Urothelium cell line (cell line): ENCODE measurements around the gene ISL2.

Experiments used
- DNase-seq: peaks from one replicate; pipeline ENCODE4 v3.0.0; 2011; ENCODE audit warnings: low spot score, mixed read lengths
- FAIRE-seq: peaks from 2 replicates; lab custom pipeline; 2011; peaks lifted over from hg19 to GRCh38; lab: Jason Lieb, UNC

Gene ISL2

GRCh38 chr15:76341366-76342057 is 4.9 kb downstream of the ISL2 start:
- no peak for DNase-seq
- no peak for FAIRE-seq

DNA sequence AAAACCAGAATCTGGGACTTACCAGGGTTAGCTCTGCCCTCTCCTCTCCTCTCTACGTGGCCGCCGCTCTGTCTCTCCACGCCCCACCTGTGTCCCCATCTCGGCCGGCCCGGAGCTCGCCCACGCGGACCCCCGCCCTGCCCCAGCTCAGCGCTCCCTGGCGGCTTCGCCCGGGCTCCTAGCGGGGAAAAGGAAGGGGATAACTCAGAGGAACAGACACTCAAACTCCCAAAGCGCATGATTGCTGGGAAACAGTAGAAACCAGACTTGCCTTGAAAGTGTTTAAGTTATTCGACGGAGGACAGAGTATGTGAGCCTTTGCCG is 5.4 kb downstream of the ISL2 start:
- no peak for FAIRE-seq

GRCh38 chr15:76342382-76343201 is 6.0 kb downstream of the ISL2 start:
- no peak for DNase-seq
- no peak for FAIRE-seq

More for the DNA sequence above, 5.4 kb downstream of the ISL2 start:
- DNase-seq: no peak

DNA sequence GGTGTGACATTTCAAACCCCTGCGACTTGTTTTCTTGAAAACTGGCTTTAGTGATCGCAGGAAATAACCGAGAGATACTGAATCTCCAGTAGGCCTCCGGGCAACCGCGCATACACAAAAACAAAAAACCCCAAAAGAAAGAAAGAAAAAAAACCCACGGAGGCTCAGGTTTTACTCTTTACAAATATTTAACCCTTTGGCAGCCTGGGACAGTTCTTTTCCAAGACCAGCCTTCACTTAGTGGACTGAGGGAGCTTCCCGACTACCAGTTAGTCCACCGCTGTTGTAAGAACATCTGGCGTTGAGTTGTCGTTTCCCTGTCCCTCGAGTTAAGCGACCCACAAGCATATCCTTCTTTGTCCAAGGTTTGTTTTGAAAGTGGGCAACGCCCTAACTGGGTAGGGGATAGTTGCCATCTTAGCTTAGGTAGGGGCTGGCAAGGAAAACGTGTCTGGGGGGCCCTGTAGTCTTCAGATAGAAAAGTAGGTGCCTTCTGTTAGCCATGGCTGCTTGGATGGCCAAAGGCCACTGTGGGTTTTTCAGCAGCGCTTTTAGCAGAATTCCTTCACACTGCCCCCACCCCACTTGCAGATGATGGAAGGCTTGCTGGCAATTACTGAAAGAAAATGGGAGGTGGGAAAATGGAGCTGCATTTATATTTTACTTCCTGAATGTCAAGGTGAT is 6.9 kb downstream of the ISL2 start:
- DNase-seq (no peak), FAIRE-seq (no peak)

- no peak for DNase-seq
- FAIRE-seq: no peak
Measured at GRCh38 chr15:76344893-76345582, 8.5 kb downstream of the ISL2 start.

DNA sequence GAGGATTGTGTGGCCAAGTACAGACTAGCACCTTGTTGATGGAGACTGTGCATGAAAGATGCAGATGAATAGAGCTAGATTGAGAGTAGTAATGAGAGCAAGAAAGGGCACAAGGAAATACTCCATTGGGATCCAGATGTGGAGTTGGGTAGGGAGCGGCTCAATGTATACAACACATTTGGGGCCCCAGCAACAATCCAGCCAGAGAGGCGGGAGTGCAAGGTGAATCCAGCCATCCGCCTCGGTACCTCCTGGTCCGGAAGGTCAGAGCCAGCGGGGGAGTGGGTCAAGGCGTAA is 9.0 kb downstream of the ISL2 start:
- FAIRE-seq (no peak), DNase-seq (no peak)

DNA sequence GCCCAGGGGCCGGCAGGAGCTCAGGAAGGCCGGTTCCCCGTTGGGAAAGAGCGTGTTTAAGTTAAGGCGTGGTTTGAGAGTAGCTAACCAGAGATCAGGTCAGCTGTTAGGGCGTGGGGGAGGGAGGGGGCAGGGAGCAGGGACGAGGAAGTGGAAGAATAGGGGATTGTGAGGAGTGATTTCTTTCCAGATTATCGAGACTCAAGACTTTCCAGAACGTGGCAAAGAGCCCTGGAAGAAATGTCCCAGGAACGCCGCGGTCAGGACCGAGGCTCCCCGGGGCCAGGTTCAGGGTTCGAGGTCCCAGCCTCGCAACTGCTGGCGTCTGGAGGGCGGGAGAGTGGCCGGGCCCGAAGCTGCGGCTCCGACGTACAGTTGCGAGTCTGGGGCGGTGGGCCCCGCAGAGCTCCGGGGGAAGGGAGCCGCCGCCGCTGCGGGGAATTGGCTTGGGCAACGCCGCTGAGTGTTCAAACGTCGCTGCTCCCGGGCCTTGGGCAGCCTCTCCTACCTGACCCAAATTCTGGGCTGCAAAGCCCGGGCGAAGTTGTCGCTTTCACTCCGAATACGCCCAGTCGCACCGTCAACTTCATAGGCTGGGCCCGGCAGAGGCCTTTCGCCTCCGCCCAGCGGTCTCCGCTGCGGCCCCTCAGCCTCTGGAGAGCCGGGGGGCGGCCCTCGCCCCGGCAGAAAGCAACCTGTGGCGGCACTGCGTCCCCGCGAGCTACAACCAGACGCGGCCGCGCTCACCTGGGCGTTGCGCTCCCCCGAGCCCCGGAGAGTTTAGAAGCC is 9.5 kb downstream of the ISL2 start:
- no peak for DNase-seq
- FAIRE-seq: no peak

DNA sequence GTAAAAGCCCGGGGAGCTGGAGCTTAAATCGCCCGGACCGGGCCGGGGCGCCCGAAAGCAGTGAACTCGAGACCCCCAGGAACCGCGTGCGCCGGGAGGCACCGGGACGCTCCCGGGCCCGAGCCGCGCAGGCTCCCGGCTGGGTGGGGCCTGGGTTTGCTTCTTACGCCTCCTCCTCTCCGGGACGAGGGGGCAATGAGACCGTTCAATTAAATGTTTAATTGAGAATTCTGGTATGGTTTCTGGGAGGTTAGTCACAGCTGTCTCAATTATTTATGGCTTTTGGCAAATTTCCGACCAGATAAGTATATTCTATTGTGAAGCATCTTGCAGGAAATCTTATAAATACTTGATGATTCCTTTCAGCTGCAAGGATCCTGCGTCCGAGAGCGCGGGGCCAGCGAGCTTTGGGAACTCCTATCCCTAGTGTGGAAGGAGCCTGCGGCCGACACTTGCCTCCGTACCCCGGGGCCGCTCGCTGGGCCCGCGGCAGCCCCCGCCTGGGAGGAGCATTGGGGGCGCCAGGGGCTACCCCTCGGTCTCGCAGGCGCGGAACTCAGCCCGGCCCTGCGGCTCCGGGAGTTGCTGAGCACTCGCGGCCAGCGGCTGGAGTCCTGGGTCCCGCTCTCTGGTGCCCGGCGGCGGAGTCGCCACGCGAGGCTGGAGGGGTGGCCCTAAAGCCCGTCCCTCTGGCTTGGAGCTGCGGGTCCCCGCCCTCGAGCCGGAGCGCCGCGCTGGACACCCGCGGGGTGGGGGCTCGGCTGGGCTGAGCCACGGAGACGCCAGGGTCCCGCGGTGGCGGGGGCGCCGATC is 10.3 kb downstream of the ISL2 start:
- no peak for DNase-seq
- no peak for FAIRE-seq

DNA sequence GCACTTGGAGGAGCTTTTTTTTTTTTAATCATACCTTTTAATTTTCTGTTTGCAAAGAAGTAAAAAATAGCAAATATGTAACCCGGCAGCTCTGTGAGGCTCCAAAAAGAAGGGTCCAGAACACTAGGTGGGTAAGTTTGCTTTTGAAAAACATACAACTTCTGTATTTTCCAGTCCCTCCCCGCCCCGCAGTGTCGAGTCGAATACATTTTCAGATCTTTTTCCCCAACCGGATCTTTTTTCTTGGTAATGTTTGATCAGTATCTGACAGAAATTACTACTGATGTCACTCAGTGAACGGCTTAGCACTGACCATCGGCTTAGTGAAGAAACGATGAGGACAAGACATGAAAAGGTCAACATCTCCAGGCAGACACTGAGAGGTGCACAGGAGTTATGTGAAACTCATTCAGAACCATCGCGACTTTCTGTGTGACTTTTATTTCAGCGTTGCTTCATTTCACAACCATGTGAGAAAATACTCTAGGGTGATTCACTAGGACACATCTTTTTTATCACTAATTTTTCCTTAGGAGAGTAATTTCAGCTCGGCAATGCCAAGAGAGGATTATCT is 11.0 kb downstream of the ISL2 start:
- FAIRE-seq (no peak), DNase-seq (no peak)

DNA sequence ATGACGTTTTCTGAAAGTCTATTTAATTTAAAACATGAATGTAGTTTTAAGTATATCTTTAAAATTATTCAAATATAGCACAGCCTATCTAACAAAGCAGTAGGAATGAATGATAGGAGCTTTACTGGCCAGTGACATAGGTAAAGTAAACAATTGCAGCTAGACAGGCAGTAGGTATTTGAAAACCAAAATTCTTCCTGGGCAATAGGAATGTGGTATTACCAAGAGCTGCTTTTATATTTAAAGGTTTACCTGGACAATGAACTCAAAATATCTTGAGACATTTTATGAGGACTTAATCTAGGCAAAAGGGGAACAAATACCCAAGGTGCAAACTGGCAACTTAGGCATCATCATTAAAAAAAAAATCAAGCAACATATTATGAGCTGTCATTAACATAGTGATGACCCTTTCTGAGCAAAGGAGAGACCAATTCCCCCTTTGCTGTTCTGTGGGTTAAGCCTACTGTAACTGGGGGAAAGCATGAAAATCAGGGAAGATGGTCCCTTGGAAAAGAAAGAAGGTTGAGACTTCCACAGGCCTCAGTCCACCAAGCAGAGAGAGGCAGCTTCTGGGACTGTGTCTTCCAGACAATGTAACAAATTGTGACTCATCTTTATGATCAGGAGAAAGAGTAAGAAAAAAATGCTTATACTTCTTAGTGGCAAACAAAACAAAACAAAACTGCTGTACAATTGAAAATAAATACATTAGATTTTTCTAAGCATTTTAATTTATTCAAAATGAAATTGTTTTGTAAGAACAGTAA is 12.9 kb downstream of the ISL2 start:
- no peak for DNase-seq
- no peak for FAIRE-seq

DNA sequence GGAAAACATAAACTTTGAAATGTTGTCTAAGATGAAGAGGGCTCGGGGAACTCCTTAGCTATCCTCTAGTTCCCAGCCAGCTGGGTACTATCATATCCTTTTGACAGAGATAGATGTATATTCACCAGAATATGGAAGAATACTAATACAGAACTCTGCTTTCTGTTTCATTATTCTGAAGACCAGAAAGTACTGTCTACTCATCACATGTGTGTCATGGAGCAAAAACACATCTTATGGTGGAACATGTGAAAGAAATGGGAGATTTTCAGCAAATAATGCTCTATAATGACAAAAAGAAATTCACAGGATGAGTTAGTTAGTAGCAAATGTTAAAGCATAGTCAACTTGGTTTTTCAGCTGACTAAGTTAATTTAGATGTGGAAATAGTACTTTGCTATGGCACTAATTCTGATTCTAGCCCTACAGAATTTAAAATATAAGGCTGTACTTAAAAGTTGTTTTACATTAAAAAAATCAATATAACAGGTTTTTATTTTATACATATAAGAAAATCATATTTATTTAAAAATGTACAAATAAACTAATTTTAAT is 16.5 kb downstream of the ISL2 start:
- FAIRE-seq (no peak), DNase-seq (no peak)

GRCh38 chr15:76353903-76354302 is 17.3 kb downstream of the ISL2 start:
- DNase-seq (no peak), FAIRE-seq (no peak)

- FAIRE-seq: no peak
- no peak for DNase-seq
Measured at GRCh38 chr15:76354823-76355440, 18.4 kb downstream of the ISL2 start.

- no peak for FAIRE-seq
- DNase-seq: no peak
Measured at GRCh38 chr15:76358453-76358852, 21.9 kb downstream of the ISL2 start.

GRCh38 chr15:76359152-76359551 is 22.6 kb downstream of the ISL2 start:
- no peak for FAIRE-seq

DNA sequence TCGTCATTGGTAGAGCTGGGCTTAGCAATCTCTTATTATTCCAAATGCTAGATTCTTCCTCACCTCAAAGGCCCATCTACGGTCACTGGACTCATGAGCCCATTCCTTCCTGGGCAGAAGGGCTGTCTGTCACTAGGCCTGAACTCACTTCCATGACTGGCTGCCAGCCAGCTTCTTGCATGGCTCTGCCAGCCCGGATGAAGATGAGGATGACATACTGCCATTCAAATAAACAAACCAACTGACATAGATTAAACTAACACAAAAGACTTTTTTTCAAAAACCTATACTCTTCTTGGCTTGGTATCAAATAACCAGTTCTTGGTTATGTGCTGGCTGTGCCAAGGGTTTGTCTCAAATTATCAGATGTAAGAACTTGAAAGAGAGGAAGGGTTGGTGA is 23.8 kb downstream of the ISL2 start:
- DNase-seq (no peak), FAIRE-seq (no peak)

More at GRCh38 chr15:76359152-76359551, 22.6 kb downstream of the ISL2 start:
- no peak for DNase-seq

- DNase-seq (no peak), FAIRE-seq (no peak)
Measured at GRCh38 chr15:76363251-76363650, 26.7 kb downstream of the ISL2 start.

GRCh38 chr15:76366714-76367113 is 30.1 kb downstream of the ISL2 start:
- DNase-seq: no peak

More at GRCh38 chr15:76366714-76367113, 30.1 kb downstream of the ISL2 start:
- FAIRE-seq: no peak
